ENCODE results near the gene MRPS12. TPM values are rescaled to one million over a fixed set of nuclear protein-coding genes. Genes with fewer than 3 reads are reported as not detected.
A peak's percentile ranks its signal among the peaks of the same experiment; 100 is the strongest.

Gene MRPS12
- total and polyA plus RNA-seq, 2 of the 13 experiments (the other 11 are each of a cell fraction or from before 2014, with no cell fraction given), result 27.5 to 54.8 TPM

- TF ChIP-seq ATF3 (CRISPR knock-in tag; IDR thresholded peaks at IDR 0.05), result no peak
- no peak for TF ChIP-seq CREM (IDR thresholded peaks at IDR 0.05)
- TF ChIP-seq CREM (CRISPR knock-in tag; IDR thresholded peaks at IDR 0.05), result no peak
- TF ChIP-seq ZNF224 (CRISPR knock-in tag; IDR thresholded peaks at IDR 0.05), result no peak
- no peak for TF ChIP-seq ZNF207 (IDR thresholded peaks at IDR 0.05; ENCODE audit: borderline replicate concordance)
- TF ChIP-seq ZKSCAN8 (CRISPR knock-in tag; IDR thresholded peaks at IDR 0.05; ENCODE audit: borderline replicate concordance), result 0 out of 2 replicates have a peak, but pooled peaks have one; percentile 21
- no peak for TF ChIP-seq ZC3H4 (CRISPR knock-in tag; IDR thresholded peaks at IDR 0.05; ENCODE audit: borderline replicate concordance)
- peak; percentile 37 for TF ChIP-seq MAX (IDR thresholded peaks at IDR 0.05)
- TF ChIP-seq CCDC6 (CRISPR knock-in tag; IDR thresholded peaks at IDR 0.05), result no peak
- TF ChIP-seq MIXL1 (CRISPR knock-in tag; IDR thresholded peaks at IDR 0.05), result 0 out of 2 replicates have a peak, but pooled peaks have one; percentile 18
- no peak for TF ChIP-seq PLSCR1 (CRISPR knock-in tag; IDR thresholded peaks at IDR 0.05; ENCODE audit: borderline replicate concordance)
- no peak for TF ChIP-seq NFKB2 (CRISPR knock-in tag; IDR thresholded peaks at IDR 0.05; ENCODE audit: borderline replicate concordance)
- peak; percentile 53; the same call in 1 of the 2 replicates for TF ChIP-seq MLX (CRISPR knock-in tag; IDR thresholded peaks at IDR 0.05)
- no peak for TF ChIP-seq PHF20 (CRISPR knock-in tag; IDR thresholded peaks at IDR 0.05)
- 0 out of 2 replicates have a peak, but pooled peaks have one; percentile 25 for TF ChIP-seq ZNF574 (CRISPR knock-in tag; IDR thresholded peaks at IDR 0.05)
- no peak for TF ChIP-seq ZNF720 (CRISPR knock-in tag; IDR thresholded peaks at IDR 0.05)
- no peak for TF ChIP-seq FOXP1 (IDR thresholded peaks at IDR 0.05)
- TF ChIP-seq FOXP1 (CRISPR knock-in tag; IDR thresholded peaks at IDR 0.05), result 0 out of 2 replicates have a peak, but pooled peaks have one; percentile 6
- no peak for TF ChIP-seq KMT2A (CRISPR knock-in tag; IDR thresholded peaks at IDR 0.05)
- TF ChIP-seq PATZ1 (CRISPR knock-in tag; IDR thresholded peaks at IDR 0.05), result no peak
- no peak for TF ChIP-seq NFE2L2 (IDR thresholded peaks at IDR 0.05; ENCODE audit: low read length)
- peak; percentile 67 for TF ChIP-seq ONECUT2 (CRISPR knock-in tag; IDR thresholded peaks at IDR 0.05)
- no peak for TF ChIP-seq KMT2B (CRISPR knock-in tag; IDR thresholded peaks at IDR 0.05)
- no peak for TF ChIP-seq ZNF510 (CRISPR knock-in tag; IDR thresholded peaks at IDR 0.05; ENCODE audit: low read depth)
- no peak for TF ChIP-seq ZNF264 (CRISPR knock-in tag; IDR thresholded peaks at IDR 0.05)
Observed at GRCh38 chr19:38977445-38978325, 46.9 kb downstream of the MRPS12 start (continued).
